DOHH2 (cell line): ENCODE results near the gene SLC39A11.

Source experiments
- CTCF ChIP-seq: fragments of 200-600 bp; sonication (generic); IDR thresholded peaks from one replicate; pipeline ENCODE4 v1.5.1; 2014; ENCODE audit warnings: antibody characterized with exemption, mild to moderate bottlenecking, low read depth, low read length; ENCODE audit not compliant: poor library complexity, severe bottlenecking
- EZH2phosphoT487 ChIP-seq: fragments of 200-600 bp; sonication (generic); IDR thresholded peaks from 2 replicates; pipeline ENCODE4 v1.6.1; 2017; ENCODE audit warnings: borderline replicate concordance, mild to moderate bottlenecking, antibody characterized with exemption, low read length, moderate library complexity, mixed read lengths

- no peak for TF ChIP-seq CTCF
- no peak for TF ChIP-seq EZH2phosphoT487
These were observed 105.3 kb downstream of the SLC39A11 start for GRCh38 chr17:72987166-72987565.
